Nephron progenitor cell (in vitro differentiated cells): Measurements from ENCODE around the gene OCRL.

Source experiments
- DNase-seq: peaks from one replicate; pipeline ENCODE4 v3.0.0; 2021
- H3K27ac Mint-ChIP-seq: 2 replicates; pipeline ENCODE4 v1.8.0; 2021; ENCODE audit warnings: mild to moderate bottlenecking, moderate library complexity, mixed read lengths
- H3K27me3 Mint-ChIP-seq: 2 replicates; pipeline ENCODE4 v1.8.0; 2021; ENCODE audit warnings: mild to moderate bottlenecking, low read depth, mixed read lengths; ENCODE audit not compliant: poor library complexity
- H3K36me3 Mint-ChIP-seq: 2 replicates; pipeline ENCODE4 v1.8.0; 2021; ENCODE audit warnings: low read depth, mixed read lengths
- H3K4me1 Mint-ChIP-seq: 2 replicates; pipeline ENCODE4 v1.8.0; 2021; ENCODE audit warnings: mixed read lengths
- H3K4me3 Mint-ChIP-seq: 2 replicates; pipeline ENCODE4 v1.8.0; 2021; ENCODE audit warnings: mild to moderate bottlenecking, moderate library complexity, mixed read lengths
- H3K9me3 Mint-ChIP-seq: 2 replicates; pipeline ENCODE4 v1.8.0; 2021; ENCODE audit warnings: mild to moderate bottlenecking, moderate library complexity, mixed read lengths
- TF ChIP-seq, protein P1 (sequence below): fragments of 200-600 bp; sonication (generic); IDR thresholded peaks from 2 replicates; pipeline ENCODE4 v1.5.0; 2021; ENCODE audit warnings: antibody characterized with exemption

The OCRL gene

DNA sequence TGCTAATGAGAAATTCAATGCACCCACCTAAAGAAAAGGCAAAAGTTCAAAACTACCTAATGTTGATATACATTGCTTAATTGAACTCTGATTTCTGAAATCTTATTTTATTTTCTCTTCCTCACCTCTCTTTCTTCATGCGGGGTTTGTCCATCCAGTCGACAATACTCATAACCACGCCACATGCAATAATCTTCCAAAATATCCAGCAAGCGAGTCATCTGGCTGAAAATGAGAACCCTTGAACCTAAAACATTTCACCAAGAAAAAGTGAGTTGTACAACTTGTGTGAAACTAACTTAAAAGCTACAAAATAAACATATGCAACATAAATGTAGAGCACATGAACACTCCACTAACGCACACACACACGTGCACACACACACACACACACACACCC, 43.4 kb upstream of the OCRL start:
- no peaks in the 10 kb centered on the region for H3K27me3 Mint-ChIP-seq
- H3K4me1 Mint-ChIP-seq, result no peaks in the 10 kb centered on the region
- peaks cover 71% of the 10 kb centered on the region for H3K36me3 Mint-ChIP-seq
- no peak for DNase-seq
- H3K27ac Mint-ChIP-seq, result peak overlapping the region; percentile 32
- no peak overlapping the region for H3K4me3 Mint-ChIP-seq
- TF ChIP-seq, protein P1, sequence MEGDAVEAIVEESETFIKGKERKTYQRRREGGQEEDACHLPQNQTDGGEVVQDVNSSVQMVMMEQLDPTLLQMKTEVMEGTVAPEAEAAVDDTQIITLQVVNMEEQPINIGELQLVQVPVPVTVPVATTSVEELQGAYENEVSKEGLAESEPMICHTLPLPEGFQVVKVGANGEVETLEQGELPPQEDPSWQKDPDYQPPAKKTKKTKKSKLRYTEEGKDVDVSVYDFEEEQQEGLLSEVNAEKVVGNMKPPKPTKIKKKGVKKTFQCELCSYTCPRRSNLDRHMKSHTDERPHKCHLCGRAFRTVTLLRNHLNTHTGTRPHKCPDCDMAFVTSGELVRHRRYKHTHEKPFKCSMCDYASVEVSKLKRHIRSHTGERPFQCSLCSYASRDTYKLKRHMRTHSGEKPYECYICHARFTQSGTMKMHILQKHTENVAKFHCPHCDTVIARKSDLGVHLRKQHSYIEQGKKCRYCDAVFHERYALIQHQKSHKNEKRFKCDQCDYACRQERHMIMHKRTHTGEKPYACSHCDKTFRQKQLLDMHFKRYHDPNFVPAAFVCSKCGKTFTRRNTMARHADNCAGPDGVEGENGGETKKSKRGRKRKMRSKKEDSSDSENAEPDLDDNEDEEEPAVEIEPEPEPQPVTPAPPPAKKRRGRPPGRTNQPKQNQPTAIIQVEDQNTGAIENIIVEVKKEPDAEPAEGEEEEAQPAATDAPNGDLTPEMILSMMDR, result no peak
- H3K9me3 Mint-ChIP-seq, result no peaks in the 10 kb centered on the region

DNA sequence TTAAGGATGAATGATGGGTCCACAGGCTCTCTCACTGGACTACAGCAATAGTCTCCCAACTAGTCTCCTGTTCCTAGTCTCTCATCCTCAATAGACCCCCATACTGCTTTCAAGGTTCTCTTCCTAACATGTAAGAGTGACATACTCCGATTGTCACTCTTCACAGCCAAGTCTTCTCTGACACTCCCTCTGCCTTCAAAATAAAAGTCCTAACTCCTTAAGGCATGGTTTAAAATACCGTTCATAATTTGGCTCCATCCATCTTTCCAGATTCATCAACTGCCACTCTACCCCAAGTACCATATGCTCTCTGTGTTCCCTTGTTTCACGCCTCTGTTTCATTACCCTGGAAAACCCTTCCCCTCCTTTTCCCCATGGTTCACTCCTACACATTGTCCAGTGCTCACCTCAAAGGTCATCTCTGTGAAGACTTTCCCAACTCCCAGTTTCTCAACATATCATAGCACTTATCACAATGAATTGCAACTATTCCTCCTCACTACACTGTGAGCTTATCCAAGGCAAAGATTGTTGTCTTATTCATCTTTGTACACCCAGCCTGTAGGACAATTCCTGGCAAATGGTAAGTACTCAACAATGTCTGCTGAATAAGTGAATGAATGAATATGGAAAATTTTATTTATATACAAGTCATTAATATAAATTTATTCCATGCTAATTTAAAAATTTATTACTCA, 42.8 kb upstream of the OCRL start:
- DNase-seq, result no peak
- peak overlapping the region; percentile 32 for H3K27ac Mint-ChIP-seq
- TF ChIP-seq, protein P1, result no peak
- peaks cover 73% of the 10 kb centered on the region for H3K36me3 Mint-ChIP-seq
- H3K27me3 Mint-ChIP-seq, result no peaks in the 10 kb centered on the region
- H3K4me1 Mint-ChIP-seq, result no peaks in the 10 kb centered on the region
- no peak overlapping the region for H3K4me3 Mint-ChIP-seq
- H3K9me3 Mint-ChIP-seq, result no peaks in the 10 kb centered on the region

DNA sequence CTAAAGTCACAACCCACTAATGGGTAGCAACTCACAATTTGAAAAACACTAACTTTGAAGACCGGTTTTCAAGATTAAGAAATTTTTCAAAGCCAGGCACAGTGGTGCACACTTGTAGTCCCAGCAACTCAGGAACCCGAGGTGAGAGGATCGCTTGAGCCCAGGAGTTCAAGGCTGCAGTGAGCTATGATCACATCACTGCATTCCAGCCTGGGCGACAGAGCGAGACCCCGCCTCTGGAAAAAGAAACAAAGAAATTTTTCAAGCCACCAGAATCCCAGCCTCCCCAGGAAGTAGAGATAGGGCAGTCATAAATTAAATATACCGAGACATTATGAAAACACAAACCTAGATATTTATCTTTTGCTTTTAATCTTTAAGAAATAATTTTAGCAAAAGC, 29.7 kb upstream of the OCRL start:
- H3K27ac Mint-ChIP-seq, result peak overlapping the region; percentile 63
- H3K4me1 Mint-ChIP-seq, result peaks cover 9% of the 10 kb centered on the region
- peak; percentile 32 for DNase-seq
- TF ChIP-seq, protein P1, result no peak
- H3K27me3 Mint-ChIP-seq, result no peaks in the 10 kb centered on the region
- peak overlapping the region; percentile 16 for H3K4me3 Mint-ChIP-seq
- H3K9me3 Mint-ChIP-seq, result no peaks in the 10 kb centered on the region
- H3K36me3 Mint-ChIP-seq, result peaks cover 90% of the 10 kb centered on the region

DNA sequence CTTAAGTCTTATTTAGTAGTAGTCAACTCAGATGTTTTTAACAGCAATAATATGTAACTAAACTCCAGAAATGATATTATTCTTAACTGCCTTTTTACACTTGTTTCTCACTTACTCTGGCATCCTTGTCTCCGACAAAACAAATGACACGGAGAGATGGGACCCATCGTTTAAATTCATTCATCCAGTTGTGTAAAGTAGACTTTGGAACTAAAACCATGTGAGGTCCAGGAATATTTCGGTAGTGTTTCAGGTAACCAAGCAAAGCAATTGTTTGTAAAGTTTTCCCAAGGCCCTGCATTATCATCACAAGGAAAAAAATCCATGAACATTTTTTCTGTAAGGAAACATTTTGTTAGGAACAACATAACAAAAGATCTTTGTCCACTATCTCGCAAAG, 28.4 kb upstream of the OCRL start:
- no peak for DNase-seq
- TF ChIP-seq, protein P1, result no peak
- H3K36me3 Mint-ChIP-seq, result peaks cover 88% of the 10 kb centered on the region
- peaks cover 9% of the 10 kb centered on the region for H3K4me1 Mint-ChIP-seq
- peak overlapping the region; percentile 80 for H3K27ac Mint-ChIP-seq
- no peaks in the 10 kb centered on the region for H3K9me3 Mint-ChIP-seq
- H3K4me3 Mint-ChIP-seq, result no peak overlapping the region
- H3K27me3 Mint-ChIP-seq, result no peaks in the 10 kb centered on the region

DNA sequence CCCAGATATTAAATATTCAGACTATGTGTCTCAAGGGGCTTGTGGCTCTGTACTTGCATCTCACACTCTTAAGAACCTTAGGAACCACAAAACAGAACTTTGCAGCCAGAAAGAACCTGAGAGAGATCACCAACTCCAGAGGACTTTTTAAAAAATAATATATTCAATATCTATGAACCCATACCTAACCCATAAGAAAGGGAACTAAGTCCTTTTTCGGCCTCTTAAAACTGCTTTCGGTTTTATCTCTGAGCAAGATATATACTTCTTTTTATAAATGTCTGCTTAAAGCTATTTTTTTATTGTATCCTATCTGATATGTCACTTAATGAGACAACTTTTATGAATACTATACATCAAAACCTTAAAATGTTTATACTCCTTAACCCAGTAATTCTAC, 27.6 kb upstream of the OCRL start:
- Mint-ChIP-seq H3K4me3 (no peak overlapping the region), H3K9me3 (no peaks in the 10 kb centered on the region), H3K36me3 (peaks cover 84% of the 10 kb centered on the region), H3K4me1 (peaks cover 9% of the 10 kb centered on the region), H3K27ac (peak overlapping the region; percentile 80), H3K27me3 (no peaks in the 10 kb centered on the region)
- TF ChIP-seq, protein P1, result no peak
- DNase-seq, result no peak

DNA sequence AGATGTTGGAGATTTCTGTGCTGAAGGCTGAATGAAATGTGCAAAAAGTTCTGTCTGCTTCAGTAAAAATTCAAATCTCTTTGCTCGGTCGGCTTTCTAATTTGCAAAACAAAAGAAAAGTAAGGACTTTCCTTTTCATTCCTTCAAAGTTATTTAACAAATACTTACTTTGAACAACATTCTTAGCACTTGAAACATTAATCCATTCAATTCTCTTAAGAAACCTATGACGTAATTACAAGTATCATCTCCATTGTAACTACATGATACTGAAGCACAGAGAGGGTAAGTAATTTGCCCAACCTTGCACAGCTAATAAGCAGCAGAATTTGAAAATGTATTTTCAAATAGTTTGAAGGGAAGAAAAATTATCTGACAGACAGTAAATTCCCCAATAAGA, 23.7 kb upstream of the OCRL start:
- Mint-ChIP-seq H3K36me3 (peaks cover 57% of the 10 kb centered on the region), H3K4me3 (no peak overlapping the region), H3K9me3 (no peaks in the 10 kb centered on the region), H3K4me1 (peaks cover 30% of the 10 kb centered on the region), H3K27ac (no peak overlapping the region), H3K27me3 (no peaks in the 10 kb centered on the region)
- TF ChIP-seq, protein P1, result no peak
- DNase-seq, result no peak
